SK-N-SH treated with all-trans-retinoic acid at 6 μM for 48 hours (cell line): Measurements from ENCODE around the gene IL9.

Experiments used
- ATAC-seq: fragments of 200-7000 bp; cut with Tn5 transposase; 3 replicates; pipeline ENCODE4 v1.9.1; 2020; ENCODE audit warnings: mild to moderate bottlenecking, moderate library complexity
- ARNTL ChIP-seq: fragments of 450-650 bp; formaldehyde crosslinking; IDR thresholded peaks from 2 replicates; pipeline ENCODE4 v1.5.0; 2020; ENCODE audit warnings: low read depth, mild to moderate bottlenecking, moderate library complexity, borderline replicate concordance
- BACH2 ChIP-seq: fragments of 250-450 bp; sonication (Bioruptor Pico); IDR thresholded peaks from 2 replicates; pipeline ENCODE4 v1.9.0; 2021; ENCODE audit warnings: mild to moderate bottlenecking, borderline replicate concordance
- CSDC2 ChIP-seq: fragments of 250-450 bp; sonication (Bioruptor Pico); IDR thresholded peaks from 2 replicates; pipeline ENCODE4 v1.5.0; 2020; ENCODE audit warnings: mild to moderate bottlenecking, moderate library complexity
- ESRRG ChIP-seq: fragments of 250-450 bp; sonication (Bioruptor Pico); IDR thresholded peaks from 2 replicates; pipeline ENCODE4 v1.6.1; 2021; ENCODE audit warnings: mild to moderate bottlenecking
- GLIS3 ChIP-seq: fragments of 250-450 bp; sonication (Bioruptor Pico); IDR thresholded peaks from 2 replicates; pipeline ENCODE4 v1.5.0; 2020; ENCODE audit warnings: mild to moderate bottlenecking, moderate library complexity
- ISL1 ChIP-seq: fragments of 250-450 bp; sonication (Bioruptor Pico); IDR thresholded peaks from 2 replicates; pipeline ENCODE4 v2.1.2; 2022; ENCODE audit warnings: mild to moderate bottlenecking, moderate library complexity
- OSR1 ChIP-seq: fragments of 250-450 bp; sonication (Bioruptor Pico); IDR thresholded peaks from 2 replicates; pipeline ENCODE4 v1.8.0; 2022; ENCODE audit warnings: moderate library complexity, mild to moderate bottlenecking, inconsistent platforms
- PPARA ChIP-seq: fragments of 250-450 bp; sonication (Bioruptor Pico); IDR thresholded peaks from 2 replicates; pipeline ENCODE4 v1.5.0; 2020; ENCODE audit warnings: mild to moderate bottlenecking, borderline replicate concordance
- RARB ChIP-seq: fragments of 250-450 bp; sonication (Bioruptor Pico); IDR thresholded peaks from 2 replicates; pipeline ENCODE4 v1.8.0; 2021; ENCODE audit warnings: mild to moderate bottlenecking, moderate library complexity
- SNAI2 ChIP-seq: fragments of 250-450 bp; sonication (Bioruptor Pico); IDR thresholded peaks from 2 replicates; pipeline ENCODE4 v1.5.0; 2020; ENCODE audit warnings: mild to moderate bottlenecking, moderate library complexity
- TCF4 ChIP-seq: fragments of 250-450 bp; sonication (Bioruptor Pico); IDR thresholded peaks from 2 replicates; pipeline ENCODE4 v1.8.0; 2021; ENCODE audit warnings: mild to moderate bottlenecking, moderate library complexity, borderline replicate concordance
- TOX ChIP-seq: fragments of 250-450 bp; sonication (Bioruptor Pico); IDR thresholded peaks from 2 replicates; pipeline ENCODE4 v1.8.0; 2021; ENCODE audit warnings: mild to moderate bottlenecking, moderate library complexity, borderline replicate concordance
- ZC3H10 ChIP-seq: fragments of 250-450 bp; sonication (Bioruptor Pico); IDR thresholded peaks from 2 replicates; pipeline ENCODE4 v1.5.1; 2021; ENCODE audit warnings: mild to moderate bottlenecking, moderate library complexity
- ZFP3 ChIP-seq: fragments of 250-450 bp; sonication (Bioruptor Pico); IDR thresholded peaks from 2 replicates; pipeline ENCODE4 v1.5.0; 2020; ENCODE audit warnings: mild to moderate bottlenecking, moderate library complexity
- ZFP30 ChIP-seq: fragments of 450-650 bp; formaldehyde crosslinking; IDR thresholded peaks from 2 replicates; pipeline ENCODE4 v1.5.0; 2022; ENCODE audit warnings: mild to moderate bottlenecking, moderate library complexity
- ZNF565 ChIP-seq: fragments of 450-650 bp; formaldehyde crosslinking; conservative IDR thresholded peaks from 2 replicates; pipeline ENCODE4 v1.5.0; 2020; ENCODE audit warnings: low read depth, mild to moderate bottlenecking, moderate library complexity
- ZNF70 ChIP-seq: fragments of 450-650 bp; formaldehyde crosslinking; IDR thresholded peaks from 2 replicates; pipeline ENCODE4 v1.5.0; 2020; ENCODE audit warnings: mild to moderate bottlenecking, moderate library complexity
- TF ChIP-seq, protein P1 (sequence below): fragments of 250-450 bp; sonication (Bioruptor Pico); IDR thresholded peaks from 2 replicates; pipeline ENCODE4 v1.5.1; 2021; ENCODE audit warnings: mild to moderate bottlenecking, moderate library complexity
- TF ChIP-seq, protein P2 (sequence below): fragments of 250-450 bp; sonication (Bioruptor Pico); IDR thresholded peaks from 2 replicates; pipeline ENCODE4 v1.5.0; 2020; ENCODE audit warnings: mild to moderate bottlenecking, moderate library complexity
- TF ChIP-seq, protein P3 (sequence below): fragments of 250-450 bp; sonication (Bioruptor Pico); IDR thresholded peaks from 2 replicates; pipeline ENCODE4 v1.8.0; 2020; ENCODE audit warnings: mild to moderate bottlenecking, moderate library complexity, borderline replicate concordance

The IL9 gene

DNA sequence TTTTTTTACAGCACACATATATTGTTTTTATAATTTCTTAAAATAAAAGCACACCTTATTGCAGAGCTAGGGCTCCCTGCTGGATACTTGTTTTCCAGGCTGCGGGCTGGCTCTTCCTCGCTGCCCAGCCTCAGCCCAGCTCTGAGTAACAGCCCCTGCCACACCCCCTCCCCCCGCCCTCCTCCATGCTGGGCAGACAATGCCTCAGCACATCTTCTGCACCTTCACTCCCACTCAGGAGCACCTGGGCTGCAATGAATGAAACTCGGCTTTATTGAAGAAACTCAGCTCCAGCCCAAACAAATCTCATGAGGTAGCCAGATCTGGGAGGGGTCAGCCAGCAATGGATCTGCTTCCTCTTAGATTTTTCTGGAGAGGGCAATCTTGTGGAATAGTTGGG lies 9.5 kb downstream of the IL9 start:
- TF ChIP-seq OSR1 (CRISPR knock-in tag), result no peak
- no peak for TF ChIP-seq ESRRG
- TF ChIP-seq ZFP3 (CRISPR knock-in tag), result no peak
- no peak for TF ChIP-seq ZC3H10 (CRISPR knock-in tag)
- no peak for TF ChIP-seq ARNTL (CRISPR knock-in tag)
- TF ChIP-seq PPARA (CRISPR knock-in tag), result no peak
- no peak for TF ChIP-seq TCF4 (CRISPR knock-in tag)
- TF ChIP-seq, protein P1, sequence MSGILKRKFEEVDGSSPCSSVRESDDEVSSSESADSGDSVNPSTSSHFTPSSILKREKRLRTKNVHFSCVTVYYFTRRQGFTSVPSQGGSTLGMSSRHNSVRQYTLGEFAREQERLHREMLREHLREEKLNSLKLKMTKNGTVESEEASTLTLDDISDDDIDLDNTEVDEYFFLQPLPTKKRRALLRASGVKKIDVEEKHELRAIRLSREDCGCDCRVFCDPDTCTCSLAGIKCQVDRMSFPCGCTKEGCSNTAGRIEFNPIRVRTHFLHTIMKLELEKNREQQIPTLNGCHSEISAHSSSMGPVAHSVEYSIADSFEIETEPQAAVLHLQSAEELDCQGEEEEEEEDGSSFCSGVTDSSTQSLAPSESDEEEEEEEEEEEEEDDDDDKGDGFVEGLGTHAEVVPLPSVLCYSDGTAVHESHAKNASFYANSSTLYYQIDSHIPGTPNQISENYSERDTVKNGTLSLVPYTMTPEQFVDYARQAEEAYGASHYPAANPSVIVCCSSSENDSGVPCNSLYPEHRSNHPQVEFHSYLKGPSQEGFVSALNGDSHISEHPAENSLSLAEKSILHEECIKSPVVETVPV (CRISPR knock-in tag), result no peak
- no peak for TF ChIP-seq SNAI2
- no peak for ATAC-seq

DNA sequence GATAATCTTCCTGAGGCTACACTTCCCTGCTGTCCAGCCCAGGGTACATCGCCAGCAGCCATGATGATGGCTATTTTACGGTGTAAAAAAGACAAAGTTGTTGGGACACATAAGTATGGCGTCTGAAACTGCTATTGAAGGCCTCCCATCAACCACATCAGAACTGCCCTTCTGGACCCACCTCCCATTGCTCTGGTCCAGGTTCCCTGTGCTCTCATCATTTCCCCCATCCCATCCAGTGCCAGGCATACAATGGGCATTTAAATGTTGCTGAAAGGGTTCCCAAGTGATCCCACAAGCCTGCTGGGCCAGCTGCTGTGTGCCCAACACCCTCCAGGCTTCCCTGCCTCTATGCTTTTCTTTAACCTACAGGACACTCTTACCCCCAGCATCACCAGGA lies 10.6 kb downstream of the IL9 start:
- no peak for ATAC-seq
- TF ChIP-seq ZC3H10 (CRISPR knock-in tag) (no peak), CSDC2 (CRISPR knock-in tag) (no peak), ZNF70 (no peak)
- TF ChIP-seq, protein P2, sequence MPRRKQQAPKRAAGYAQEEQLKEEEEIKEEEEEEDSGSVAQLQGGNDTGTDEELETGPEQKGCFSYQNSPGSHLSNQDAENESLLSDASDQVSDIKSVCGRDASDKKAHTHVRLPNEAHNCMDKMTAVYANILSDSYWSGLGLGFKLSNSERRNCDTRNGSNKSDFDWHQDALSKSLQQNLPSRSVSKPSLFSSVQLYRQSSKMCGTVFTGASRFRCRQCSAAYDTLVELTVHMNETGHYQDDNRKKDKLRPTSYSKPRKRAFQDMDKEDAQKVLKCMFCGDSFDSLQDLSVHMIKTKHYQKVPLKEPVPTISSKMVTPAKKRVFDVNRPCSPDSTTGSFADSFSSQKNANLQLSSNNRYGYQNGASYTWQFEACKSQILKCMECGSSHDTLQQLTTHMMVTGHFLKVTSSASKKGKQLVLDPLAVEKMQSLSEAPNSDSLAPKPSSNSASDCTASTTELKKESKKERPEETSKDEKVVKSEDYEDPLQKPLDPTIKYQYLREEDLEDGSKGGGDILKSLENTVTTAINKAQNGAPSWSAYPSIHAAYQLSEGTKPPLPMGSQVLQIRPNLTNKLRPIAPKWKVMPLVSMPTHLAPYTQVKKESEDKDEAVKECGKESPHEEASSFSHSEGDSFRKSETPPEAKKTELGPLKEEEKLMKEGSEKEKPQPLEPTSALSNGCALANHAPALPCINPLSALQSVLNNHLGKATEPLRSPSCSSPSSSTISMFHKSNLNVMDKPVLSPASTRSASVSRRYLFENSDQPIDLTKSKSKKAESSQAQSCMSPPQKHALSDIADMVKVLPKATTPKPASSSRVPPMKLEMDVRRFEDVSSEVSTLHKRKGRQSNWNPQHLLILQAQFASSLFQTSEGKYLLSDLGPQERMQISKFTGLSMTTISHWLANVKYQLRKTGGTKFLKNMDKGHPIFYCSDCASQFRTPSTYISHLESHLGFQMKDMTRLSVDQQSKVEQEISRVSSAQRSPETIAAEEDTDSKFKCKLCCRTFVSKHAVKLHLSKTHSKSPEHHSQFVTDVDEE (CRISPR knock-in tag), result no peak
- TF ChIP-seq, all 23 proteins: peak for 0

DNA sequence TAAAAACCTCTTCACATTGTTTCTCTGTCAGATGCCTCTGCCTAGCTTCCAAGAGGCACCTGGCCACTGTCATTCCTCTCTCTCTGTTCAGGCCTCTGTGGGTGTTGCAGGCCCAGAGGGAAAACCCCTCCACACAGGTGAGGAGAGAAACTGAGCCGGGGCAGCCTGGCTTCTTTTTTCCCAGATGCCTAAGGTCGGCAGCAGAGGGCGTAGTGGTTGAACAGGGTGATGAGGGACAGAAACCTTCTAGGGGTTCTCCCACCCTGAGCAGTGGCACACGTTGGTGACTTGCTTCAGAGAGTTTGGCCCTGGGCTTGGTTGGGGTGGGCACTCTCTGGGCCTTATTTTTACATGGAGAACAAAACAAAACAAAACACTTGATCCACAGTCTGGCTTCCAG lies 12.2 kb downstream of the IL9 start:
- no peak for ATAC-seq
- TF ChIP-seq CSDC2 (CRISPR knock-in tag), result no peak
- TF ChIP-seq, protein P3, sequence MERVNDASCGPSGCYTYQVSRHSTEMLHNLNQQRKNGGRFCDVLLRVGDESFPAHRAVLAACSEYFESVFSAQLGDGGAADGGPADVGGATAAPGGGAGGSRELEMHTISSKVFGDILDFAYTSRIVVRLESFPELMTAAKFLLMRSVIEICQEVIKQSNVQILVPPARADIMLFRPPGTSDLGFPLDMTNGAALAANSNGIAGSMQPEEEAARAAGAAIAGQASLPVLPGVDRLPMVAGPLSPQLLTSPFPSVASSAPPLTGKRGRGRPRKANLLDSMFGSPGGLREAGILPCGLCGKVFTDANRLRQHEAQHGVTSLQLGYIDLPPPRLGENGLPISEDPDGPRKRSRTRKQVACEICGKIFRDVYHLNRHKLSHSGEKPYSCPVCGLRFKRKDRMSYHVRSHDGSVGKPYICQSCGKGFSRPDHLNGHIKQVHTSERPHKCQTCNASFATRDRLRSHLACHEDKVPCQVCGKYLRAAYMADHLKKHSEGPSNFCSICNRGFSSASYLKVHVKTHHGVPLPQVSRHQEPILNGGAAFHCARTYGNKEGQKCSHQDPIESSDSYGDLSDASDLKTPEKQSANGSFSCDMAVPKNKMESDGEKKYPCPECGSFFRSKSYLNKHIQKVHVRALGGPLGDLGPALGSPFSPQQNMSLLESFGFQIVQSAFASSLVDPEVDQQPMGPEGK, result no peak
- TF ChIP-seq ARNTL (CRISPR knock-in tag), result no peak
- TF ChIP-seq PPARA (CRISPR knock-in tag), result no peak
- TF ChIP-seq ZFP3 (CRISPR knock-in tag), result no peak
- TF ChIP-seq ZNF565 (CRISPR knock-in tag), result no peak
- no peak for TF ChIP-seq ZNF70
- TF ChIP-seq RARB (CRISPR knock-in tag), result no peak
- no peak for TF ChIP-seq ZC3H10 (CRISPR knock-in tag)
- TF ChIP-seq, protein P2 (CRISPR knock-in tag), result no peak
- no peak for TF ChIP-seq TCF4 (CRISPR knock-in tag)
- TF ChIP-seq ISL1 (CRISPR knock-in tag), result no peak

DNA sequence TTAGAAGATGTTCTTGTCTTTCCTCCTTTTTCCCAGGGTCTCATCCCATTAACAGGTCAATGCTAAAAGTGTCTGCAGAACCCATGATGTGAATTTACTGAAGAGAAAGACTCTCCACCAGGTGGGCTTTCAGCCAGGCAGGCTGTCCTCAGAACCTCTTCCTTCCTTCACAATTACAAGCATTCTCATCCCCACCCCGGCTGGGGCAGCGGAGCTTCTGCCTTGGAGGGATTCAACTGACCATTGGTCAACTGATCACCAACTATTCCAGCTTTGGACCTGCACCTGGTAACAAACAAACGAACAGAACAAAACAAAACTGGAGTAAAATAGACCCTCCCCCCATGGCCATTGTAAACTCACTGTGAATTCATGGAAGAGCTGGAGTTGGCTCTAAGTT lies 12.6 kb downstream of the IL9 start:
- ATAC-seq, result no peak
- TF ChIP-seq GLIS3 (CRISPR knock-in tag) (no peak), PPARA (CRISPR knock-in tag) (no peak), ESRRG (no peak), BACH2 (CRISPR knock-in tag) (no peak), ARNTL (CRISPR knock-in tag) (no peak), ZNF70 (no peak), TOX (CRISPR knock-in tag) (no peak), ZFP3 (CRISPR knock-in tag) (no peak), ZFP30 (no peak), ISL1 (CRISPR knock-in tag) (no peak), TCF4 (CRISPR knock-in tag) (no peak), RARB (CRISPR knock-in tag) (no peak)
- TF ChIP-seq, protein P3, result no peak
- TF ChIP-seq, protein P2 (CRISPR knock-in tag), result no peak
